GM18505 (cell line): ENCODE results near the gene KDM4C.

Source experiments
- ATAC-seq: cut with Tn5 transposase; IDR thresholded peaks from one replicate; pipeline ENCODE4 v1.9.1; 2021; ENCODE audit not compliant: unreplicated experiment
- POLR2A ChIP-seq: IDR thresholded peaks from 4 replicates; pipeline ENCODE4 v1.6.1; 2011; ENCODE audit warnings: borderline replicate concordance; ENCODE audit not compliant: insufficient read depth, insufficient read length; ENCODE audit errors: extremely low read depth

Gene KDM4C

DNA sequence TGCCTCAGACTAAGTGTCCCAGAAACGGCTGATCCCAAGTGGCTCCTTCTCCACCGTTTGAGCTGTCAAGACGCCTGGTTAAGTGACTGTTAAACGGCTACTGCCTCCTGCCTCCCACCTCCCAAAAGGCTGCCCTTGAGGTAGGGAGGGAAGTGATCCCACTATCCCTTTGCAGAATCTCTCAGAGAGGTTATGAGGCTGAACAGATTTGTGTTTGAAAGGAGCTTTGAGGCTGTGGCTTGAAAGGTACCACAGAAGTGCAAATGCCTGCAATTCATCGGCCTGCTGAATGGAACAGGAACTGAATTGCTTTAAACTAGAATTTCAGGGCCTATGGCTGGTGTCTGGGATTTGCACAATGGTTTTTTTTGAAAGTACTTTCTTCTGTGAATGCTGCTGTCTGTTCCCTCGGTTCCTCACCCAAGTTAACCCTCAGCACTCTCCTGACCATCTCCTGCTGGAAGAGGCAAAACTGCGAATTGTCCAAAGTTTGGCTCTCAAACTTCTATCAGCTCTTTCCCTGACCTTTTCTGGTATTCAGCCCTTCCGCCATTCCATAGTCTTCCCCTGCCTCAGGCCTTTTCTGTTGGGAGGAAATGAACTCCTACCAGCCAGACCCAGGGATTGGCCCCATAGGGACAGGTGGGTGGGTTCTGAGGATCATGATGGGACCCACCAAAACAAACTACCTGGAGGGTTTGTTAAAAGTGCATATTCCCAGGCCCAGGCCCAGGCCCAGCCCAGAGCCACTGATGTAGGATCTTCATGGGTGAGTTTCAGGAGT lies 453.3 kb downstream of the KDM4C start:
- no peak for ATAC-seq
- TF ChIP-seq POLR2A = no peak

DNA sequence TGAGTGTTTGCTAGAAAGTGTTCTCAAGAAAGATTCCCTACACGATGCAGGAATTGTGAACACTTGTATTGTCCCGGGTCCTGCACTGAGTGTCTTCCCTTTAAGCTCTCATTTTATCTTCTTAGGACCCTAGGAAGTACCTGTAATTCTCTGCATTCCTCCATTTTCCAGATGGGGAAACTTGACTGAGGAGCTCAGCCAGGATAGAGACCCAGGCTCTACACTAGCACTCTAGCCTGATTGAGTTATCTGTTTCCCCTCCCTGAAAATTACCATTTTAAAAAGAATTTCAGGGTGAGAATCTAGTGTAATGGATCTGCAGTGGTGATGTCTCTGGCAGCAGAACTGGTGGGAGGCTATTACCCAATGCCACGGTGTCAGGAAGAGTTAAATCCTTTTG lies 453.9 kb downstream of the KDM4C start:
- TF ChIP-seq POLR2A = no peak
- no peak for ATAC-seq

DNA sequence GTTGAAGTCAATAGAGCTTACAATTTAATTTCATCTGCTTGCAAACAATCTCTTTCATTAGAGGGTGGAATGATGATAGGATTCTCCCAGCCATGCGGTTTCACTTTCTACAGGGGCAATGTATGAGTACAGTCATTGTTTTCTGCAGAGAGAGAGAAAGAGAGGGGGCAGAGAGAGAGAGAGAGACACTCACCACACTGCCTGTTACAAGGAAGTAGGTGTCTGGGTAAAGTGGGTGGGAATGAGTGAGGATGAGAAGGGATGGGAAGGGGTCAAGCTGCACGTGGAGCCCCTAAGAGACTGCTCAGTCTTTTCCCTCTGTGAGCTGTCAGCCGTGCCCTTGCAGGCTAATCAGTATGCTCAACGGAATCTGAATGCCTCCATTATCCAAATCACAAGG lies 454.3 kb downstream of the KDM4C start:
- ATAC-seq = no peak
- TF ChIP-seq POLR2A = no peak

DNA sequence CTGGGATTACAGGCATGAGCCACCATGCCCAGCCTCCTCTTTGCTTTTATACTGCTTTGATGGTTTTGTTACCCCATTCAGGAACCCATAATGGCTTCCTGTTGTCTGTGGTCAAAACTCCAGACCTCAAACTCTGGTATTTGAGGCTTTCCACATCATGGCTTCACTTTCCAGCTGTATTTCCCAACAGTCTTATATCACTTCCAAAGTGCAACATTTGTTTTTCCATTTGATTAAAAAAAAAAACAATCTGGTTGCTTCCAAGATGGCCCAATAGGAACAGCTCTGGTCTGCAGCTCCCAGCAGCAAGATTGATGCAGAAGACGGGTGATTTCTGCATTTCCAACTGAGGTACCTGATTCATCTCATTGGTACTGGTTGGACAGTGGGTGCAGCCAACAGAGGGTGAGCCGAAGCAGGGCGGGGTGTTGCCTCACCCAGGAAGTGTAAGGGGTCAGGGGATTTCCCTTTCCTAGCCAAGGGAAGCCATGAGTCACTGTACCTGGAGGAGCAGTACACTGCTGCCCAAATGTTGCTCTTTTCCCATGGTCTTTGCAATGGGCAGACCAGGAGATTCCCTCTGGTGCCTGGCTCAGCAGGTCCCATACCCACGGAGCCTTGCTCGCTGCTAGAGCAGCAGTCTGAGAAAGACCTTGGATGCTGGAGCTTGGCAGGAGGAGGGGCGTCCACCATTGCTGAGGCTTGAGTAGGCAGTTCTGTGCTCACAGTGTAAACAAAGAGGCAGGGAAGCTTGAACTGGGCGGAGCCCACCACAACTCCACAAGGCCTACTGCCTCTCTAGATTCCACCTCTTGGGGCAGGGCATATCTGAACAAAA lies 458.4 kb downstream of the KDM4C start:
- TF ChIP-seq POLR2A = no peak
- no peak for ATAC-seq

DNA sequence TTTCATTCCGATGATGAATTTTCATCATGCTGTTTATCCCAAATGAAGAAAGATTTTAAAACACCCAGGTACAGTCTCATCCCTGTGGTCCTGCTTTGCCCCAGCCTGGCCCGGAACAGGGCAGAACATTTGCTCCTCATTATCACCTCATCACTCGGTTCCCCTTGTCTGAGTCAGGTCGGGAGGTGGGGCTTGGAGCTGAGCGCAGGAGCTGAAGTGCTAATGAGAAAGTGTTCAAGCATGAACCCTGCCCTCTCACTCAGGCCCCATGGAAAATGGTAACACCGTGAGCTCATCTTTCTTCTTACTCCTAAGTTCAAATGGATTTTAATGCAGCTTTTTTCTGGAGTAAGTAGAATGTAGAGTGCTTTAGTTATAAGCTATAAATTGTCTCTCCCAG lies 466.2 kb downstream of the KDM4C start:
- ATAC-seq = no peak
- no peak for TF ChIP-seq POLR2A
